ENCODE measurements around the gene PRSS21.

PRSS21 gene

GRCh38 chr16:2778630-2778958, 38.4 kb upstream of the PRSS21 start:
- H3K9me3 ChIP-seq (replicated peaks in 1 of 11), result no peaks in the 10 kb centered on the region
- peaks cover 27 to 46% (median 37%) of the 10 kb centered on the region in 10 experiments for H3K4me1 ChIP-seq
- H3K9ac ChIP-seq, result peak overlapping the region; percentile 98 to 100 (median 100); a peak in 21 of 22 replicates
- H3K27ac ChIP-seq, result peak overlapping the region; percentile 98 to 100 (median 100); a peak in 20 of 22 replicates
- H4K20me1 ChIP-seq, result peaks cover 13 to 32% (median 26%) of the 10 kb centered on the region in 11 experiments; a peak in 20 of 22 replicates
- H3K36me3 ChIP-seq, result peaks cover 13 to 24% (median 21%) of the 10 kb centered on the region in 11 experiments
- H3K4me2 ChIP-seq, result peak overlapping the region; percentile 74 to 99 (median 97)
- no peaks in the 10 kb centered on the region for H3K27me3 ChIP-seq
- no peak for TF ChIP-seq Cebpa-rat (IDR thresholded peaks at IDR 0.05)
- peak overlapping the region; percentile 73 to 100 (median 92) for H3K4me3 ChIP-seq

GRCh38 chr16:2779151-2779920, 37.7 kb upstream of the PRSS21 start:
- Histone ChIP-seq H3K27ac (peak overlapping the region in 5 of 11 experiments; percentile 100; a peak in 9 of 22 replicates), H3K9me3 (replicated peaks in 1 of 11) (no peaks in the 10 kb centered on the region), H3K4me2 (peak overlapping the region; percentile 74 to 99 (median 97)), H3K4me3 (peak overlapping the region in 2 of 10 experiments; percentile 84 to 99; a peak in 2 of 20 replicates), H4K20me1 (peaks cover 10 to 25% (median 19%) of the 10 kb centered on the region in 11 experiments; a peak in 19 of 22 replicates), H3K27me3 (peaks cover 0 to 7% (median 5%) of the 10 kb centered on the region in 11 experiments; a peak in 15 of 22 replicates), H3K9ac (peak overlapping the region in 9 of 11 experiments; percentile 98 to 100 (median 100); a peak in 11 of 22 replicates), H3K36me3 (peaks cover 6 to 17% (median 14%) of the 10 kb centered on the region in 11 experiments; a peak in 21 of 22 replicates), H3K4me1 (peaks cover 27 to 43% (median 32%) of the 10 kb centered on the region in 10 experiments)
- no peak for TF ChIP-seq Cebpa-rat (IDR thresholded peaks at IDR 0.05)

- Histone ChIP-seq H3K9ac (no peak overlapping the region), H3K4me1 (peaks cover 22 to 35% (median 25%) of the 10 kb centered on the region in 10 experiments), H3K4me3 (no peak overlapping the region), H3K27ac (no peak overlapping the region), H3K9me3 (replicated peaks in 1 of 11) (no peaks in the 10 kb centered on the region), H3K36me3 (peaks cover 0 to 8% (median 5%) of the 10 kb centered on the region in 11 experiments; a peak in 14 of 22 replicates), H3K4me2 (no peak overlapping the region), H3K27me3 (peaks cover 8 to 16% (median 14%) of the 10 kb centered on the region in 11 experiments), H4K20me1 (peaks cover 3 to 15% (median 13%) of the 10 kb centered on the region in 11 experiments; a peak in 17 of 22 replicates)
- TF ChIP-seq Cebpa-rat (IDR thresholded peaks at IDR 0.05), result no peak
Measured at GRCh38 chr16:2779978-2780898, 36.8 kb upstream of the PRSS21 start.

- Histone ChIP-seq H3K9me3 (replicated peaks in 1 of 11) (no peaks in the 10 kb centered on the region), H3K4me2 (no peak overlapping the region), H3K27me3 (peaks cover 21 to 31% (median 28%) of the 10 kb centered on the region in 11 experiments), H3K4me3 (no peak overlapping the region), H4K20me1 (0 out of 22 replicates have a peak, but pooled peaks cover 0 to 2% (median 0%) of the 10 kb centered on the region in 11 experiments), H3K27ac (no peak overlapping the region), H3K9ac (no peak overlapping the region), H3K36me3 (no peaks in the 10 kb centered on the region), H3K4me1 (peaks cover 12 to 26% (median 18%) of the 10 kb centered on the region in 10 experiments)
- TF ChIP-seq Cebpa-rat (IDR thresholded peaks at IDR 0.05), result no peak
Measured at GRCh38 chr16:2782583-2783351, 34.3 kb upstream of the PRSS21 start.

GRCh38 chr16:2783581-2784357, 33.3 kb upstream of the PRSS21 start:
- no peaks in the 10 kb centered on the region for H3K36me3 ChIP-seq
- no peak overlapping the region for H3K9ac ChIP-seq
- H4K20me1 ChIP-seq, result 0 out of 22 replicates have a peak, but pooled peaks cover 0 to 2% (median 0%) of the 10 kb centered on the region in 11 experiments
- TF ChIP-seq Cebpa-rat (IDR thresholded peaks at IDR 0.05), result no peak
- H3K27me3 ChIP-seq, result peaks cover 21 to 33% (median 28%) of the 10 kb centered on the region in 11 experiments
- no peak overlapping the region for H3K4me2 ChIP-seq
- H3K4me1 ChIP-seq, result peaks cover 5 to 17% (median 11%) of the 10 kb centered on the region in 10 experiments
- no peaks in the 10 kb centered on the region for H3K9me3 ChIP-seq (replicated peaks in 1 of 11)
- H3K27ac ChIP-seq, result no peak overlapping the region
- H3K4me3 ChIP-seq, result no peak overlapping the region

GRCh38 chr16:2784358-2785100, 32.5 kb upstream of the PRSS21 start:
- H3K4me1 ChIP-seq, result peaks cover 0 to 10% (median 5%) of the 10 kb centered on the region in 10 experiments; a peak in 8 of 20 replicates
- no peak overlapping the region for H3K27ac ChIP-seq
- H3K9me3 ChIP-seq (replicated peaks in 1 of 11), result no peaks in the 10 kb centered on the region
- 0 out of 22 replicates have a peak, but pooled peaks cover 0 to 2% (median 0%) of the 10 kb centered on the region in 11 experiments for H4K20me1 ChIP-seq
- H3K9ac ChIP-seq, result no peak overlapping the region
- H3K4me3 ChIP-seq, result no peak overlapping the region
- no peaks in the 10 kb centered on the region for H3K36me3 ChIP-seq
- H3K4me2 ChIP-seq, result peak overlapping the region in 5 of 11 experiments; percentile 16 to 44 (median 32); a peak in 6 of 22 replicates
- H3K27me3 ChIP-seq, result peaks cover 21 to 33% (median 28%) of the 10 kb centered on the region in 11 experiments
- TF ChIP-seq Cebpa-rat (IDR thresholded peaks at IDR 0.05), result no peak
